K562 (cell line): ENCODE data around the gene RUSC1. TPM values are rescaled to one million over a fixed set of nuclear protein-coding genes. Genes with fewer than 3 reads are reported as not detected.

Experiments
- CBX1 ChIP-seq: sonication (generic); IDR thresholded peaks from 2 replicates; pipeline ENCODE4 v1.6.1; 2016; ENCODE audit warnings: antibody characterized with exemption, low read depth, mild to moderate bottlenecking
- CREB1 ChIP-seq, 2 experiments: sonication (generic) in 1 of 2; formaldehyde crosslinking in 1 of 2; IDR thresholded peaks; 2 replicates each; pipeline versions ENCODE4 v1.6.1 to v1.8.0; 2012 to 2022; ENCODE audit warnings: inconsistent platforms in 1 of 2, mild to moderate bottlenecking in 1 of 2, missing genetic modification reagents in 1 of 2, moderate library complexity in 1 of 2
- POLR2A ChIP-seq: fragments of 450-650 bp; conservative IDR thresholded peaks from 2 replicates; pipeline ENCODE4 v1.6.1; 2016
- RBFOX2 ChIP-seq: fragments of 200-400 bp; formaldehyde crosslinking; IDR thresholded peaks from 2 replicates; pipeline ENCODE4 v1.6.1; 2017; ENCODE audit warnings: low read depth, mild to moderate bottlenecking, low read length, moderate library complexity
- RBM34 ChIP-seq: fragments of 200-400 bp; formaldehyde crosslinking; IDR thresholded peaks from 2 replicates; pipeline ENCODE4 v1.6.1; 2018; ENCODE audit warnings: low read length, borderline replicate concordance; ENCODE audit not compliant: insufficient read depth
- TEAD2 ChIP-seq: fragments of 450-650 bp; IDR thresholded peaks from 2 replicates; pipeline ENCODE4 v1.6.1; 2016; ENCODE audit warnings: missing genetic modification characterization, control low read depth, missing compliant biosample characterization
- ZNF174 ChIP-seq: fragments of 250-450 bp; sonication (Bioruptor Pico); IDR thresholded peaks from 2 replicates; pipeline ENCODE4 v1.4.0; 2020; ENCODE audit warnings: mild to moderate bottlenecking
- ZNF232 ChIP-seq: sonication (generic); formaldehyde crosslinking; IDR thresholded peaks from 2 replicates; pipeline ENCODE4 v1.8.0; 2022; ENCODE audit warnings: mild to moderate bottlenecking, missing genetic modification reagents
- ZNF384 ChIP-seq: IDR thresholded peaks from 2 replicates; pipeline ENCODE4 v1.6.1; 2012; ENCODE audit warnings: low read depth, low read length, improper control_type of control experiment
- ZNF407 ChIP-seq: fragments of 450-650 bp; IDR thresholded peaks from 2 replicates; pipeline ENCODE4 v1.6.1; 2016; ENCODE audit warnings: low read depth
- polyA plus RNA-seq, 8 experiments: library from polyadenylated mRNA; depleted of rRNA in 4 of 8; stranded (reverse) in 5 of 8; unstranded in 3 of 8; fragments of >200 nt; fragmentation: Nextera tagmentation in 2 of 8; fragmentation: Illumina TruSeq in 1 of 8; extraction: Ambion mirVana in 2 of 8; extraction: Trizol in 1 of 8; gene quantifications; 2 replicates each; pipeline versions ENCODE4 v1.2.1 to v1.2.3, GENCODE V29; 2011 to 2014; ENCODE audit warnings: inconsistent platforms in 1 of 8, missing spikeins in 1 of 8
- total RNA-seq, 7 experiments: library from RNA; depleted of rRNA in 6 of 7; stranded (reverse); fragments of >200 nt in 6 of 7; fragmentation: Illumina TruSeq in 2 of 7; extraction: Trizol in 2 of 7; gene quantifications; 2 replicates each; pipeline versions ENCODE4 v1.2.1 to v1.2.3, GENCODE V29; 2011 to 2021; ENCODE audit warnings: low replicate concordance in 1 of 7
- TF ChIP-seq, protein P1 (sequence below): fragments of 450-650 bp; IDR thresholded peaks from 2 replicates; pipeline ENCODE4 v1.6.1; 2016; ENCODE audit warnings: mild to moderate bottlenecking
- TF ChIP-seq, protein P2 (sequence below): sonication (generic); formaldehyde crosslinking; IDR thresholded peaks from 2 replicates; pipeline ENCODE4 v1.8.0; 2022; ENCODE audit warnings: mild to moderate bottlenecking, missing genetic modification reagents
- TF ChIP-seq, protein P3 (sequence below): fragments of 450-650 bp; IDR thresholded peaks from 2 replicates; pipeline ENCODE4 v1.6.1; 2016

RUSC1 gene
- total and polyA plus RNA-seq, 9 of the 15 experiments (the other 6 are each of a cell fraction or from before 2014, with no cell fraction given): 5.7 to 68.3 (median 33.6) TPM

- TF ChIP-seq ZNF407: no peak
- peak; percentile 89 for TF ChIP-seq POLR2A
- TF ChIP-seq, protein P1, sequence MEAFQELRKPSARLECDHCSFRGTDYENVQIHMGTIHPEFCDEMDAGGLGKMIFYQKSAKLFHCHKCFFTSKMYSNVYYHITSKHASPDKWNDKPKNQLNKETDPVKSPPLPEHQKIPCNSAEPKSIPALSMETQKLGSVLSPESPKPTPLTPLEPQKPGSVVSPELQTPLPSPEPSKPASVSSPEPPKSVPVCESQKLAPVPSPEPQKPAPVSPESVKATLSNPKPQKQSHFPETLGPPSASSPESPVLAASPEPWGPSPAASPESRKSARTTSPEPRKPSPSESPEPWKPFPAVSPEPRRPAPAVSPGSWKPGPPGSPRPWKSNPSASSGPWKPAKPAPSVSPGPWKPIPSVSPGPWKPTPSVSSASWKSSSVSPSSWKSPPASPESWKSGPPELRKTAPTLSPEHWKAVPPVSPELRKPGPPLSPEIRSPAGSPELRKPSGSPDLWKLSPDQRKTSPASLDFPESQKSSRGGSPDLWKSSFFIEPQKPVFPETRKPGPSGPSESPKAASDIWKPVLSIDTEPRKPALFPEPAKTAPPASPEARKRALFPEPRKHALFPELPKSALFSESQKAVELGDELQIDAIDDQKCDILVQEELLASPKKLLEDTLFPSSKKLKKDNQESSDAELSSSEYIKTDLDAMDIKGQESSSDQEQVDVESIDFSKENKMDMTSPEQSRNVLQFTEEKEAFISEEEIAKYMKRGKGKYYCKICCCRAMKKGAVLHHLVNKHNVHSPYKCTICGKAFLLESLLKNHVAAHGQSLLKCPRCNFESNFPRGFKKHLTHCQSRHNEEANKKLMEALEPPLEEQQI: no peak
- TF ChIP-seq ZNF174 (CRISPR knock-in tag): no peak
- TF ChIP-seq CREB1 (IDR thresholded peaks at IDR 0.05): peak; percentile 98
- TF ChIP-seq CREB1 (CRISPR knock-in tag; IDR thresholded peaks at IDR 0.05): peak; percentile 95
- no peak for TF ChIP-seq RBM34
- TF ChIP-seq RBFOX2: peak; percentile 88
- TF ChIP-seq TEAD2 (tag): no peak
- TF ChIP-seq, protein P2, sequence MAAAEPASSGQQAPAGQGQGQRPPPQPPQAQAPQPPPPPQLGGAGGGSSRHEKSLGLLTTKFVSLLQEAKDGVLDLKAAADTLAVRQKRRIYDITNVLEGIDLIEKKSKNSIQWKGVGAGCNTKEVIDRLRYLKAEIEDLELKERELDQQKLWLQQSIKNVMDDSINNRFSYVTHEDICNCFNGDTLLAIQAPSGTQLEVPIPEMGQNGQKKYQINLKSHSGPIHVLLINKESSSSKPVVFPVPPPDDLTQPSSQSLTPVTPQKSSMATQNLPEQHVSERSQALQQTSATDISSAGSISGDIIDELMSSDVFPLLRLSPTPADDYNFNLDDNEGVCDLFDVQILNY (CRISPR knock-in tag): no peak
- no peak for TF ChIP-seq CBX1
- TF ChIP-seq ZNF384: no peak
- no peak for TF ChIP-seq ZNF232 (CRISPR knock-in tag)
- TF ChIP-seq, protein P3, sequence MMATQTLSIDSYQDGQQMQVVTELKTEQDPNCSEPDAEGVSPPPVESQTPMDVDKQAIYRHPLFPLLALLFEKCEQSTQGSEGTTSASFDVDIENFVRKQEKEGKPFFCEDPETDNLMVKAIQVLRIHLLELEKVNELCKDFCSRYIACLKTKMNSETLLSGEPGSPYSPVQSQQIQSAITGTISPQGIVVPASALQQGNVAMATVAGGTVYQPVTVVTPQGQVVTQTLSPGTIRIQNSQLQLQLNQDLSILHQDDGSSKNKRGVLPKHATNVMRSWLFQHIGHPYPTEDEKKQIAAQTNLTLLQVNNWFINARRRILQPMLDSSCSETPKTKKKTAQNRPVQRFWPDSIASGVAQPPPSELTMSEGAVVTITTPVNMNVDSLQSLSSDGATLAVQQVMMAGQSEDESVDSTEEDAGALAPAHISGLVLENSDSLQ: peak; percentile 95
Observed at GRCh38 chr1:155308493-155309422, 11.9 kb upstream of the RUSC1 start, which contains the start of gene FDPS (continued).
